Body of pancreas (tissue), 4 donors: Measurements from ENCODE around the gene PRDM10.

Source experiments
- POLR2A ChIP-seq, 3 donors: fragments of 450-650 bp; IDR thresholded peaks; one replicate each; pipeline ENCODE4 v1.6.1; 2016; ENCODE audit warnings: antibody characterized with exemption in 3 of 3, mild to moderate bottlenecking in 2 of 3
- TF ChIP-seq, protein P1 (sequence below), 7 experiments: fragments of 450-650 bp in 4 of 7; fragments of 200-600 bp in 3 of 7; sonication (generic) in 3 of 7; IDR thresholded peaks; one replicate each; pipeline ENCODE4 v1.5.1; 2016 to 2019; ENCODE audit warnings: antibody characterized with exemption in 7 of 7

DNA sequence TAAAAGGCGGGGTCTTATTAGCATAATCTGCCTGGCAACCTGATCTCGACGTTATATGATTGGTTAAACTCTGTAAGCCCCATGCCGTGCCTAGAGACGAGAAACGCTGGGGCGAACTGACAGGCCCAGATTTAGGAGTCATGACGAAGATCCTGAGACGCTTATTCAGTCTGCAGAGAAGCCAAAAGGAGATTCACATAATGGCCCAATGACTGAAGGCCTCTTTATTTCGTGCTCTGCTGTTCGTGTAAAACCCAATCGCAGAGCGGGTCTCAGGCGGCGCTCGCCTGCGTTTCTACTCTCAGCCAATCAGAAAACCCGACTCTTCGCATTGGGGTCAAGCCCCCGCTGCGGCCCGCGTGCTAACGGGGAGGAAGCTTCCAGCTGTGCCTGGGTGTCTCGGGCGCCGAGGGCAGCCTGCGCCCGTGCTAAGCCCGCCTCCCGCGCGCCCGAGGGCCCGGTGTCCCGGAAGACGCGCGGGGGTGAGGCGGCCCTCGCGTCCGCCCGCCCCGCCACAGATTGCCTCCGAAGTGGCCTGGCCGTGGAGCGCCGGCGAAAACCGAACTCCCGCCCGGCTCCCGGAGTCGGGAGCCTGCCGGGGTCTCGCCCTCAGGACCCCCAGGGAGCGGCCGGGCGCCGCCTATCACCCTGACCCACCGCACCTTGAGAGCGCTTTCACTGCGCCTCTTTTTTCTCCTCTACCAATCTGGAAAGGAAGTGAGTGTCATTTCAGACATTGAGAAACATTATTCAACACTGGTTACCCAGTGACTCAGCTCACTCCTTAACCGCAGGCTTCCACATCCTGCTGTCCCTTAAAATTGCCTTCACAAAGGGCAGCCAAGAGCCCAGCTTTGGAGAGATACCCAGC, 446 bp upstream of the PRDM10 start:
- TF ChIP-seq POLR2A (IDR thresholded peaks at IDR 0.05): peak; percentile 80 to 83 (median 82)
- TF ChIP-seq, protein P1, sequence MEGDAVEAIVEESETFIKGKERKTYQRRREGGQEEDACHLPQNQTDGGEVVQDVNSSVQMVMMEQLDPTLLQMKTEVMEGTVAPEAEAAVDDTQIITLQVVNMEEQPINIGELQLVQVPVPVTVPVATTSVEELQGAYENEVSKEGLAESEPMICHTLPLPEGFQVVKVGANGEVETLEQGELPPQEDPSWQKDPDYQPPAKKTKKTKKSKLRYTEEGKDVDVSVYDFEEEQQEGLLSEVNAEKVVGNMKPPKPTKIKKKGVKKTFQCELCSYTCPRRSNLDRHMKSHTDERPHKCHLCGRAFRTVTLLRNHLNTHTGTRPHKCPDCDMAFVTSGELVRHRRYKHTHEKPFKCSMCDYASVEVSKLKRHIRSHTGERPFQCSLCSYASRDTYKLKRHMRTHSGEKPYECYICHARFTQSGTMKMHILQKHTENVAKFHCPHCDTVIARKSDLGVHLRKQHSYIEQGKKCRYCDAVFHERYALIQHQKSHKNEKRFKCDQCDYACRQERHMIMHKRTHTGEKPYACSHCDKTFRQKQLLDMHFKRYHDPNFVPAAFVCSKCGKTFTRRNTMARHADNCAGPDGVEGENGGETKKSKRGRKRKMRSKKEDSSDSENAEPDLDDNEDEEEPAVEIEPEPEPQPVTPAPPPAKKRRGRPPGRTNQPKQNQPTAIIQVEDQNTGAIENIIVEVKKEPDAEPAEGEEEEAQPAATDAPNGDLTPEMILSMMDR (IDR thresholded peaks at IDR 0.05): peak in 3 of 7 experiments; percentile 2 to 14 (median 7)
